DMS 273 (cell line): Measurements from ENCODE around the gene AFF3.
A peak's percentile ranks its signal among the peaks of the same experiment; 100 is the strongest.

ENCODE experiments used
- DNase-seq: peaks from one replicate; lab custom pipeline; 2025; ENCODE audit not compliant: unreplicated experiment; lab: John Stamatoyannopoulos, UW

The AFF3 gene

DNA sequence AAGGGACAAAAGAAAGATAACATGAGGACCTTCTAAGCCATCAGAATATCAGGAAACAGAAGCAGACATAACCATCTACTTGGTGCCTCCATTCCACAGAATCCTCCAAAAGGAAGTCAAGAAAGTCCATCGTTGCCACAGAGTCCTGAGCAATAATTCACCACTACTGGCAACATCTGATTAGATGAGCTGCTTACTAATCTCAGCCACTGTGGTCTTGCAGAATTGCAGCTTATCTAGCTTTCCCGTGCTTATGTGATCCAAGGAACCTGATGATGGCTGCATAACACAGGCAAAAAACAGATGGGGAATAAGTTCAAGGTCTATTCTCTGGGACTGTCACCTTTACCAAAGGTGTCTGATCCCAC is 278.5 kb downstream of the AFF3 start:
- DNase-seq: no peak

DNA sequence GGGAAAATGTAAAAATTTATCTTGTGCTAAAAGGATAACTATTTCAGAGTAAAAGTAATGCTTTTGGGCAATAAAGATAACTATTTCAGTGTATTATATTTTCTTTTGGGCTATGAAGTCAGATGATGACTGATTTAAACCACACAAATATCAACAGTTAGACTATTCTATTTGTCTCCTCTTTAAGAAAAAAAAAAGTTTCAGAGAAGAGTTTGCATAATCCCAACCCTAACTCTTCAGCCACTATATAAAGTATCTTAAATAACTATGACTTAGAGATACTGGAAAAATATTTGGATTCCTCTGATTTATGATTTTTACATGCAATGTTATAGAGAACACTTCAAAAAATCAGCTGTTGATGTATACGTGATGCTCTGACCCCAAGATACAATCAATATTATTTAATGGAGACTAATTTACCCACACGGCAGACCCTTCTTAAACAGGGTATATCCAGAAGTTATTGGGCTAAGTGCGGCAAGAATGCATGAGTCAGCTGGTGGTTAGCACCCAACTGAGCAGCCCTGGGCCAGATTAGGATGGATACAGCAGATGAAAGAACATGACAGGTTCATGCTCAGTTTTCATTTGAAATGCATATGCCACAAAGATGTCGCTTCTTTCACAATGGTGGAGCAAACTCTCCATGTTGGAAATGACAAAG is 279.0 kb downstream of the AFF3 start:
- DNase-seq: no peak

DNA sequence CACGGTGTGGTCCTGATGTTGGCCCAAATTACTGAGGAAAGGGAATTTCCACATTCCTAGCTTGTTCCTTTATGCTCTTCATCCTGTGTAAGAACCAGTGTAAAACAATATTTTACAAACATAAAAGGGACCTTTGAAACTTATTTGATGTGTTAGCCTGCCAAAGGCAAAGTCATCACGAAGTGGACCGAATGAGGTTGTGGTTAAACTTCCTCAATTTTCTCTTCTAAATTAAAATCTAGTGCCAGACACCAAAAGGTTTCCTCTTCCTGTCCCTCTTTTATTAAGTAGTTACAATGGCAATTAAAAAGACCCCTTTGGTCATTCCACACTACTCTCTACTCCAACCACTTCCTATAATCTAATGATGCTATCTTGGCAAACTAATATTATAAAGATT is 279.8 kb downstream of the AFF3 start:
- no peak for DNase-seq

DNA sequence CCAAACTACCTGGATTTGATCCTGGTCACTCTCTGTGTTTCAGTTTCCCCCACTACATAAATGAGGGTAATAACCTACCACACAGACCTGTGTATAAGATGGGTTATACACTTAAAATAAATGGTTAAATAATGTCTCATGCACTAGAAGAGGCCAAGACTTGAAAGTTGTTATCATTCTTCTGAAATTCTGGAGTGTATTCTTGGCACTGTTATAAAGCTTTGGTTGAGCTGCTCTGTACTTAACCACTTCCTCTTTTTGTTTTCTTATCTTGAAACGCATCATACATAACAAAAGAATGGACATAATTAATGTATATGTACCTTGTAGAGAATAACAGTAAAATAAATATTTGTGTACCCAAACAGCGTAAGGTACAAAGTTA is 281.0 kb downstream of the AFF3 start:
- no peak for DNase-seq

DNA sequence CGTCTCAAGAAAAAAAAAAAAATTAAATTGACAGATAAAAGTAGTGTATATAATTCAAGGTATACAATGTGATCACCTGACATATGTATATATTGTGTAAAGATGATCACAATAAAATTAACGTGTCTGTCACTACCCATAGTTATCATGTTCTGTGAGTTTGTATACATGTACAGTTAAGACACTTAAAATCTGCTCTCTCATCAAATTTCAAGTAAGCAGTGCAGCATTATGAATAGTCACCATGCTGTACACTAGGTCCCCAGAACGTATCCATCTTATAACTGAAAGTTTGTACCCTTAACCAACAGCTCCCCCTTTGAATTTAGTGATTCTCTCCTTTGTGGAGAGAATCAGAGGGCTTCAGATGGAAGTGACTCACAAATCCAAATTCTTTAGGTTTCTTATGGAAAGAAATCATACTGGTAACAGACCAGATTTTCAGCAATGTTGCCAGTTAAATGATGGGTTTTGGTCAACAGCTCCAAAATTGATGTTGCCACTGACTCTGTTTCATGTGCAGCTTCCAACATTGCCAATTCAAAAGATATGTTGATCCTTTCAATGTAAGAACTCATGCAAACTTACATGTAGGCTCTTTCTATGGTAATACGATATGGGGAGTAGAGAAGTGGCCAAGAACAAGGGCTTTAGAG is 281.5 kb downstream of the AFF3 start:
- DNase-seq: no peak

DNA sequence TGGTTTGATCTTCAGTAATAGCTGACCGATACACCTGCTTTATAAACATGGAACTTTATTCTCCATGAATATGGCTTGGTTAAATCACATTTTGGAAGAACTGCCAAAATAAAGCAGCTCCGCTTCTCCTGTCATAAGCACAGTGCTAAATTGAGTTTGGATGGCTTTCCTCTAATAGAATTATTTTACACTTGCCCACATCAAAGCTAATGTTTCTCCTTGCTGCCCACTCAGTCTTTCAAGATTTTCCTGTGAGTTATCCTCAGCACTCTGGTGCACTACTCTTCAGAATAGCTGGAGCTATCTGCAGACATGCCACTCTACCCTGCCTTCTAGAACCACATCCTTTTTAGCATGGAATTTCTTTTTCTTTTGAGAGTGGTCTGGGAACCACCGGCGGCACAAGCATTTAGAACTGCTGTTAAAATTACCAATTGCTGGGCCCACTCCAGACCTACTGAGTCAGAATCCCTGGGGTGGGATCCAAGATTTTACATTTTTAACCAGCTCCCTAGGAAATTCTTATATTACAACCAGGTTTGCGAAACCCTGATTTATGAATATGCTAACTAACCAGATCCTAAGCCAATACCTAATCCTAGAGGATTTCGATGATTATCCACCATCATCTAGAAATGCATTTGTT is 283.3 kb downstream of the AFF3 start:
- no peak for DNase-seq

DNA sequence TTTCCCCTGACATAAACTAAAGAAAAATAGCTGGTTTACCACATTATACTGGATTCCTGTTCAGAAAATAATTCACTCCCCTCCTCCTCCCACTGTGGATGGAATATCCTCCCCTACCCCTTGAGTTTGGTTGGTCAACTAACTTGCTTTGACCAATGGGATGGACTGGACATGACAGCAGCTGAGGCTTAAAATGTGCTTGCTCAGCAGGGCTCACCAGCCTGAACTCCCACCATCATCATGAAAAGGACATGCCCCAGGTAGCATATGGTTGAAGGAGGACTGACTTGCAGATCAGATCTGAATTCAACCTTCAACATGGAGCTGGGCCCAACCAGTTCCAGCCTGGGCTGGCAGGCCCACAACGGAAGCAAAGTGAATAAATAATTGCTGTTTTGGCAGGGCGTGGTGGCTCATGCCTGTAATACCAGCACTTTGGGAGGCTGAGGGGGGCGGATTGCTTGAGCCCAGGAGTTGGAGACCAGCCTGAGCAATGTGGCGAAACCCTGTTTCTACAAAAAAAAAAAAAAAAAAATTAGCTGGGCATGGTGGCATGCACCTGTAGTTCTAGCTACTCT is 284.4 kb downstream of the AFF3 start:
- DNase-seq: peak; percentile 15

DNA sequence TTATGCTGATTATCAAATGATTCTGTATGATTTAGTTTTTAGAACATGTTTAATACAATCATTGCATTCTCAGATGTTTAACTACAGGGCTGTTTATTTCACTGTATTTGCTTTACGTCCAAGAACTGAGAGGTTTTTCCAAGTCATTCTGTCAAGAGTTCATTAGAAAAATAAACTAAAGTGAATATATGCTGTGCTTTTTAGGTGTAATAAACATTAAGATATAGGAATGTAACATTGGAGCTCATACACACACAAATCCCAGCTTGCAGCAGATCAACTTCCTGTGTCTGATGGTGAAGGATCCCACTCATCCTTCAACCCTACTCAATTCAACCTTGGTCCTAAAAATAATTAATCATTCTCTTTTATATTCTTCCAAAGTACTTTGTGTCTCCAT is 285.0 kb downstream of the AFF3 start:
- no peak for DNase-seq

DNA sequence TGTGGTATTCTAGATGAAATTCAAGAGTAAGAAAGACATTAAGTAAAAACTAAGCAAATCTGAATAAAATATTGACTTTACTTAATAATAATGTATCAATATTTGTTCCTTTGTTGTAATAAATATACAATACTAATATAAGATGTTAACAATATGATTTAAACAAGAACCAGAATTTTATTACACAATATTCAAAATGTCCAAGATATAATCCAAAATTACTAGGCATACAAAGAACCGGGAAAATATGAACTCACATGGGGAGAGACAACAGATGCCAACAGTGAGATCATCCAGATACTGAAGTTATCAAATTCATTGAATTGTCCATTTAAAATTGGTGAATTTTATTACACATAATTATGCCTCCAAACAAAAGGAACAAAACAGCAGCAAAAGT is 286.3 kb downstream of the AFF3 start:
- DNase-seq: peak; percentile 8

DNA sequence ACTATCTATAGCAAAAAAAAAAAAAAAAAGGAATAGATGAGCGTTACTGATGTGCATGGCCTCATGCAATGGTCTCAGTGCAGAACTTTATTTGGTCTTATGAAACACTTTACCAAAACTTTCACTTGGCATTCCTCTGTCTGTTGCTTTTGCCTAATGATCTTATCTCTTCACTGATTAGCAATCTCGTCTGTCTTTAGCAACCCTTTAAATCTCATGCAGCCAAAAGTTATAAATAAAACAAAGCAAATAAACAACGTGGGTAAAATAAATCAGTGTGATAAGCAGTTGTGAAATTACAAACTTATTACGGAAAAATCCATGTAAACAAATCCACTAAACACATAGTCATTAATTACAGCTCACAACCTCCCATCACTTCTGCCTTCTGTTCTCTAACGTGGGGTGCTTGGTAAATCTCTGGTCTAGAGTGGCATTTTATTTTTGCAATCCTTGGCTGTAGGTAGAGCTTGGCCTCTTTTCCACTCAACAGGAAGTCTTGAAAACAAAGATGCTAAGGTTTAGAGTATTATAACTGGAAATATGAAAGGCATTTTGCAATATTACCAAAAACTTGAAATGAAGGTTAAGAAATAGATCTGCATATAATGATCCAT is 288.0 kb downstream of the AFF3 start:
- peak; percentile 27 for DNase-seq

DNA sequence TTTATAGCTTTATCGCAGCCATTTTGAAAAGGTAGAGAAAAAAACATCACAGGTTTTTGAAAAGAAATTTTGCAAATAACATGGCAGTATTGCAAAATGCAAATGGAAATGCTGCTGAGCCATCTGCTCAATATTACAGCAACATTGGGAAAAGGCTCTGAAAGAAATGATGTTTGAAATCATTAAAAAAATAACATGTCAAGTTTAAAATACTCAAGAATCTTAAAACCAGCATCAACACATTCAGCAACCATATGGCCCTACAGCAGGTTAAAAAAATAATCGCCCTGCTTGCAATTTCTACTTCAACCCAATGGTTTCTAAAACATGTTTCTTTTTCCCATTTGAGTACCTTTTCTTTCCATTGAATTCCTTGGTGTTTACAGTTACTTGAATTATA is 289.4 kb downstream of the AFF3 start:
- DNase-seq: peak; percentile 56

DNA sequence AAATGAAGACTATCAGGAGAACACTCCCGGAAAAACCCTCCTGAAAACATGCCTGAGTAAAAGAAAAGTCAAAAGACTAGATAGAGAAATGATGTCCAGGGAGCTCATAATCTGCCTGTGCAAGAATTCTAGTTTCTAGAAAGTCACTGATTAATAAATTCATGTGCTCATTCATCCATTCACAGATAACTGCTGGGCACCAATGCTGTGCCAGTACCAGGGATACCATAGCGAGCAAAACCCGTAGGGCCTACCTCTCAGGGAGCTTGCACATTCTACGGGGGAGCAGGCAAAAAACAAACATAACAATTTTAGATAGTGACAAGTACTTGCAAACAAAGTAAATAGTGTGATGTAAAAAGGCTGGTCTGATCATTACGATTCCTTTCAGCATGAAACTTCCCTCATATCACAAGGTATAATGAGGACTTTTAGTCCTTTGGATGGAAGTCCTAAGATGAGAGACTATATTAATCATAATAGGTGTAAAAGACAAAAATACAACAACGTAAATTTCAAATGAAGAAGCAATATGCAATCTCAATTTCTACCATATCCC is 289.9 kb downstream of the AFF3 start:
- DNase-seq: peak; percentile 54

DNA sequence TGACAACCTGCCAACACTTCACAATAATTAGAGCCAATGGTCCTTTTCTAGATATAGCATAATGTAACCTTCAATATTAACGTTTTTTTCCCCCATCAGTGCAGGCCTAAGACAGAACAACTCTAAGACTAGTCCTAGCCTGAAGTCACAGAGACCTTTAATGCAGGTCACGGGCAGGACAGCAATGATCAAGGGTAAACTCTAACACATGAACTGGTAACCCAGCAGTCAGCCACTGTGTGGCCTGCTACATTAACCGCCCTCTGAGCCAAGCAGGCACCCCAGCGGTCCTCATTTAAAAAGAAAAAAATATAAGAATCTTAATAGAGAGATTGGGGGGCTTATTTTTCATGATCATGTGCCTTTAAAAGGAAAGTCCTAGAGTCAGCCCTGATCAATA is 290.6 kb downstream of the AFF3 start:
- peak; percentile 30 for DNase-seq

DNA sequence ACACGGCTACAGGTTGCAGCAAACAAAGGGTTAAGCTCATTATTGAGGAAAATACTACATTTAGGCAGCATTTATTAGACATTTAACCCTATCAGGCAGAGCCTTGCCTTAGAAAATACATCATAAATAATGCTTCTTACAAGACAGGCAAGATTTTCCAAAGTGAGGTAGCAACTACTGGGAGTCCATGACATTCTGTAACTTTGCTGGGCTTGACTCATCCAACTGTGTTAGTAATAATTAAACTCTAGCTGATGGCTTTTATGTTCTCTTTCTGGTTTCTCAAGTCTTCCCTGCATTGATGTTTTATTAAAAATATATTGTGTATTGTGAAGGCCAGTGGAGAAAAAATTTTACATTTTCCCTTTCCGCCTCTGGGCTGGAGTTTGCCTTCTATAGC is 291.3 kb downstream of the AFF3 start:
- no peak for DNase-seq

DNA sequence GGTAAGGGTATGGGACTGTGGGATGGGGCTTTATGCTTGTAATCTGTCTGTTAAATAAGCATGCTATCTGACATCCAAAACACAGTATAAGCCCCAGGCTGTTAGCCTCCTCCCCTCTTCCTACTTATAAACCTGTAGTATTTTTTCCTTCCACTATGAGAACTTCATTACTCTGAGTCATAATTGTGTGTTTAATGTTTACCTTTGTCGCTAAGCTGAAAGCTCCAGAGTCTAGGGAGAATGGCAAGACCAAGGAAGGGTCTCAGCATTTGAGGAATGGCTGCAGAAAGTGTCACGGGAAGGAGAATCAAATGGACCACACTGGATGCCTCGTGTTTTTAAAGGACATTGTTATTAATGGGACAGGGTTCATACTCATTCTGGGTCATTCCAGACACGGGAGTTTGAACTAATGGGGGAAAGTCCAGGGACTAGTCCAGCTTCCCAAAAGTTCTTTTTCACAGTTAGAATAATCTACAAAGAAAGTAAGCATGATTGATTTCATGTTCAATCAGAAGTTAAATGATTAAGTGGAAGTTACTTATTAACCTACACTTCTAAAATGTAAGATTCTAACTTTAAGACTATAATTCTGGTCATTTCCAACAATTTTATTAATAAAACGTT is 292.2 kb downstream of the AFF3 start:
- DNase-seq: no peak

DNA sequence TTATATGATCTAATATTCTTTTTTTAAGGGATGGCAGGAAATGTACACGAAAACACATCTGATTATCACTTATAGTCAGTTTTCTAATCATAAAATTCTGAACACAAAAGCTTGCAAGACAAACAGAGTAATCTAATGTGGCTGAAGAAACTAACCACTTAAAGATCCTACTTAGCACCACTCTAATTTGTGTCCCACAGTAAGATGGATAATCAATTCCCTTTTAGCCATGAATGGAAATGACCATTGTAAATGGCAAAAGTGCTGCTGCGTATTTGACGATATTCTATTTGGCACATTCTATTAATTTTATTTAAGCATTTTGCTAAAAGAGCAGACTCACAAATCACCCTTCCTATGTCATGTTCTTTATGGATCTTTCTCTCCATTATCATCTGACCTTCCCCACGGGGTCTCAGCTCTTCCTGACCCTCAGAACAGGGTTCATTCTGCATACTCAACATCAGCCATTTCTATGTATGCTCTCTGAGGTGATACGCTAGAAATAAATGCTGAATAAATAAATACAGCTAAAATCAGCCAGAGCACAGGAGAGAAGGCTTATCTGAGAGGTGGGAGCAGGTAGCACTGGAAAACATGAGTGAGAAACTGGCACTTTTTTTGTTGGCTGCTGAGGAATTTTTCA is 295.8 kb downstream of the AFF3 start:
- no peak for DNase-seq

DNA sequence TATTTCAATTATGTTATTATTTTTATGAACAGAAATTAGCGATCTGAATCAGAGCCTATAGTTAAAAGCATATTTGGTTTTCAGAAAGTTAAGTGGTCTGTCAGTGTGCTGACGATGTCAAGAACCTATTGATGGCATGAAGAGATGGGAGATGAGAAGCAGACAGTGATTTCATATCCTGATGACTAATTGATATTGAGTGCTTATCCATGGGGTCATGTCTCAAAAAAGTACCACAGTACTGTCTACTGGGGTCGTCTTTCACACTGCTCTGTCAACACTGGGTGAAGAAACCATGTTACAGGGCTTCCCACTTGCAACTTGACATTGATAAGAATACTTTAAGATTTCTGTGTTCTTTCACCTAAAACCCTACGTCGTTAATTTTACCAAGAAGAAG is 297.1 kb downstream of the AFF3 start:
- DNase-seq: no peak

DNA sequence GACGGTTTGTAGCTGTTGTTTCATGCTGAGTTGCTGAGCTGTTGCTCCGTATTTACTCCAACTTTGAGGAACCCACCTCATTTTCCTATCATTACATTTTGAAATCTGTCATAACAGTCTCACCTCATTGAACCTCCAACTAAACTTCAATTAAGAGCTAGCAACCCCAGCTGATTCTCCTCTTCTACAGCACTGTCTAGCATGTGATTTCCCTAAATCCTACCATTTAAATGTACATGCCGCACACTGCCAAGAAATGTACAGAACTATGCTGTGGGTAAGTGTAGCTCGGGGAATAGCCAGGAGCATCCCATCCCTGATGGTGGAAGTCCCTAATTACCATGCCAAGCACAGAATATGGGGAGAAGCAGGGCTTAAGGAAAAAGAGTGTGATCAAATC is 299.9 kb downstream of the AFF3 start:
- DNase-seq: no peak

DNA sequence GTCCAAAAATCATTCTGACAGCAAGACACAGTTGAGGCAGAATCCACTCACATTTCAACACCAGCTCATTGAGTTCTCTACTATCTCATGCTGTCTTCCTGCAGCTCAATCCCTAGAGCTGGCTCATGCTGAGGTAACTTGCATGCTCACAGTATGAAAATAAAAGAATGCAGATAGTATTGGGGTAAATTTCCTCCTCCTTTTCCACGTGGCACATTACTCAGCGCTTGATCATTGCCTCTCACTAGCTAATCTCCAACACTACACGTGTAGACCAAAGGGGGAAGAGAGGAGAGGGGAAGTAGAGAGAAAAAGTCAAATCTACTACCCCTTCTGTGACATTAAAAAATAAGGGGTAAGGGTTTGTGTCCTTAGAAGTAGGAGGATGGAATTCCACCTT is 300.6 kb downstream of the AFF3 start:
- DNase-seq: no peak

DNA sequence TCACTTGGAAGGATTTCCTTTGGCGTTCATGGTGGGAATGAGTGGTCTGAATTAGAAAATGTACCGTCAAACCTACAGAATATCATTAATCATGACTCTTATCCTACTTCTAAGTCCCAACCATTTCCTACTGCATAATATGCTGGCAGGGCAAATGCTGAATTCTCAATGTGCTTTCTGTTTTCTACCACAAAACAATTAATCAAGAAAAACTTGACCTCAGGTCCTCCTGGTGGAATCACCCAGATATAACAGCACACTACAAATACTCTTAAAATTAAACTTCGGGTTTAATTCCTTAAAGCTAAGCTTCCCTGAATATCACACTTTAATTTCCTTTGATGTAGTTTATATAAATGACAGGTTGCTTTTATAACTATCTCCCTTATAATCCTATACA is 301.6 kb downstream of the AFF3 start:
- DNase-seq: no peak
